A549 (cell line): Measurements from ENCODE around the gene SRI. TPM values are rescaled to one million over a fixed set of nuclear protein-coding genes. Genes with fewer than 3 reads are reported as not detected.
A peak's percentile ranks its signal among the peaks of the same experiment; 100 is the strongest.

ENCODE experiments used
- ATAC-seq, 2 experiments: fragments of 200-7000 bp in 1 of 2; fragments of >200 bp in 1 of 2; cut with Nextera tagmentation in 1 of 2; cut with Tn5 transposase in 1 of 2; 3 replicates each; pipeline versions ENCODE4 v1.8.0 to v1.9.1; 2018 to 2020; ENCODE audit warnings: mild to moderate bottlenecking in 1 of 2, moderate library complexity in 1 of 2
- CTCF ChIA-PET: fragments of 300-600 bp; sonication (Branson Sonifier 250); formaldehyde crosslinking; extraction: SDS; loops from one replicate; lab custom pipeline; 2021; ENCODE audit warnings: antibody characterized with exemption, inconsistent platforms; lab: Yijun Ruan, JAX
- POLR2A ChIA-PET: fragments of 350-600 bp; formaldehyde crosslinking; extraction: SDS; loops from one replicate; lab custom pipeline; 2021; ENCODE audit warnings: antibody characterized with exemption, inconsistent platforms; lab: Yijun Ruan, JAX
- DNase-seq, 2 experiments: peaks; one replicate each; pipeline versions ENCODE4 v3.0.0 to v3.0.0-alpha.2; 2011 to 2016; ENCODE audit warnings: low read depth in 1 of 2, low spot score in 1 of 2
- FAIRE-seq: peaks from 2 replicates; lab custom pipeline; 2011; peaks lifted over from hg19 to GRCh38; lab: Jason Lieb, UNC
- H3K27ac ChIP-seq, 2 experiments: fragments of >200 bp; sonication (Bioruptor Twin); formaldehyde crosslinking; 3 replicates each; pipeline ENCODE4 v1.5.1; 2016 to 2017
- H3K4me1 ChIP-seq: fragments of >200 bp; sonication (Bioruptor Twin); formaldehyde crosslinking; 3 replicates; pipeline ENCODE4 v1.6.1; 2016
- H3K4me2 ChIP-seq: fragments of >200 bp; sonication (Bioruptor Twin); formaldehyde crosslinking; 3 replicates; pipeline ENCODE4 v1.6.1; 2016
- H3K4me3 ChIP-seq: fragments of >200 bp; sonication (Bioruptor Twin); formaldehyde crosslinking; 3 replicates; pipeline ENCODE4 v1.5.1; 2016
- H3K9me3 ChIP-seq: fragments of >200 bp; sonication (Bioruptor Twin); formaldehyde crosslinking; 3 replicates; pipeline ENCODE4 v1.6.1; 2016
- CEBPB ChIP-seq, 2 experiments: fragments of >200 bp in 1 of 2; sonication (Bioruptor Twin) in 1 of 2; formaldehyde crosslinking in 1 of 2; IDR thresholded peaks; 2 replicates each; pipeline ENCODE4 v1.6.1; 2012 to 2016
- EP300 ChIP-seq, 2 experiments: fragments of >200 bp; sonication (Bioruptor Twin); formaldehyde crosslinking; IDR thresholded peaks; 2 replicates in 1 of 2; 3 replicates in 1 of 2; pipeline ENCODE4 v1.6.1; 2016 to 2017
- FOSL2 ChIP-seq, 2 experiments: fragments of 450-650 bp in 1 of 2; fragments of >200 bp in 1 of 2; sonication (Bioruptor Twin) in 1 of 2; formaldehyde crosslinking; IDR thresholded peaks; 2 replicates each; pipeline versions ENCODE4 v1.5.0 to v1.6.1; 2016 to 2020; ENCODE audit warnings: mild to moderate bottlenecking in 1 of 2, moderate library complexity in 1 of 2
- FOXS1 ChIP-seq: fragments of 250-450 bp; sonication (Bioruptor Pico); IDR thresholded peaks from 2 replicates; pipeline ENCODE4 v1.5.0; 2020; ENCODE audit warnings: mild to moderate bottlenecking, moderate library complexity
- GATA3 ChIP-seq: IDR thresholded peaks from 2 replicates; pipeline ENCODE4 v1.6.1; 2012; ENCODE audit warnings: borderline replicate concordance
- HEYL ChIP-seq: fragments of 250-450 bp; sonication (Bioruptor Pico); IDR thresholded peaks from 2 replicates; pipeline ENCODE4 v1.8.0; 2021; ENCODE audit warnings: mild to moderate bottlenecking, moderate library complexity
- JUN ChIP-seq, 2 experiments: fragments of >200 bp; sonication (Bioruptor Twin); formaldehyde crosslinking; IDR thresholded peaks; 2 replicates in 1 of 2; 3 replicates in 1 of 2; pipeline ENCODE4 v1.6.1; 2016 to 2017
- JUNB ChIP-seq: fragments of >200 bp; sonication (Bioruptor Twin); formaldehyde crosslinking; IDR thresholded peaks from 2 replicates; pipeline ENCODE4 v1.6.1; 2016
- NPAS2 ChIP-seq: fragments of 250-450 bp; sonication (Bioruptor Pico); IDR thresholded peaks from 2 replicates; pipeline ENCODE4 v1.8.0; 2022; ENCODE audit warnings: mild to moderate bottlenecking, moderate library complexity, borderline replicate concordance
- RARB ChIP-seq: fragments of 250-450 bp; sonication (Bioruptor Pico); IDR thresholded peaks from 2 replicates; pipeline ENCODE4 v1.8.0; 2021; ENCODE audit warnings: mild to moderate bottlenecking, moderate library complexity
- RFX5 ChIP-seq: fragments of 450-650 bp; IDR thresholded peaks from 2 replicates; pipeline ENCODE4 v1.7.1; 2014; ENCODE audit warnings: antibody characterized with exemption, mild to moderate bottlenecking, moderate library complexity
- SMC3 ChIP-seq: fragments of >200 bp; sonication (Bioruptor Twin); formaldehyde crosslinking; IDR thresholded peaks from 3 replicates; pipeline ENCODE4 v1.6.1; 2018; ENCODE audit warnings: inconsistent platforms
- TP53 ChIP-seq: fragments of 250-450 bp; sonication (Bioruptor Pico); IDR thresholded peaks from 2 replicates; pipeline ENCODE4 v1.5.0; 2021; ENCODE audit warnings: mild to moderate bottlenecking, moderate library complexity
- ZFP36 ChIP-seq: fragments of 450-650 bp; IDR thresholded peaks from 2 replicates; pipeline ENCODE4 v1.6.1; 2014; ENCODE audit warnings: borderline replicate concordance; ENCODE audit not compliant: partially characterized antibody
- WGBS: methylation state at CpG from one replicate; pipeline ENCODE4 v1.1.6; 2017; ENCODE audit errors: missing lambda C conversion rate; 5-methylcytosine and 5-hydroxymethylcytosine counted together
- polyA plus RNA-seq, 4 experiments: library from polyadenylated mRNA; depleted of rRNA in 3 of 4; stranded (reverse); fragments of >200 nt; fragmentation: RNase III in 1 of 4; extraction: RNeasy Plus Mini Kit Qiagen cat#74134 plus additional on column Dnase treatment in 1 of 4; gene quantifications; 2 replicates in 3 of 4; 3 replicates in 1 of 4; pipeline ENCODE4 v1.2.3, GENCODE V29; 2011 to 2017
- TF ChIP-seq, protein P1 (sequence below): fragments of 250-450 bp; sonication (Bioruptor Pico); IDR thresholded peaks from 2 replicates; pipeline ENCODE4 v1.5.0; 2020; ENCODE audit warnings: low read depth, mild to moderate bottlenecking, moderate library complexity
- TF ChIP-seq, protein P2 (sequence below): fragments of >200 bp; sonication (Bioruptor Twin); formaldehyde crosslinking; IDR thresholded peaks from 3 replicates; pipeline ENCODE4 v1.6.1; 2016
- TF ChIP-seq, protein P3 (sequence below): fragments of >200 bp; sonication (Bioruptor Twin); formaldehyde crosslinking; IDR thresholded peaks from 2 replicates; pipeline ENCODE4 v1.6.1; 2016
- TF ChIP-seq, protein P4 (sequence below): fragments of 250-450 bp; sonication (Bioruptor Pico); IDR thresholded peaks from 2 replicates; pipeline ENCODE4 v1.5.0; 2021; ENCODE audit warnings: mild to moderate bottlenecking, moderate library complexity, borderline replicate concordance
- TF ChIP-seq, protein P5 (sequence below): IDR thresholded peaks from 2 replicates; pipeline ENCODE4 v1.6.1; 2012

Gene SRI
- polyA plus RNA-seq, 2 of the 4 experiments (the other 2 are of a cell fraction): 87.2 to 164 TPM

DNA sequence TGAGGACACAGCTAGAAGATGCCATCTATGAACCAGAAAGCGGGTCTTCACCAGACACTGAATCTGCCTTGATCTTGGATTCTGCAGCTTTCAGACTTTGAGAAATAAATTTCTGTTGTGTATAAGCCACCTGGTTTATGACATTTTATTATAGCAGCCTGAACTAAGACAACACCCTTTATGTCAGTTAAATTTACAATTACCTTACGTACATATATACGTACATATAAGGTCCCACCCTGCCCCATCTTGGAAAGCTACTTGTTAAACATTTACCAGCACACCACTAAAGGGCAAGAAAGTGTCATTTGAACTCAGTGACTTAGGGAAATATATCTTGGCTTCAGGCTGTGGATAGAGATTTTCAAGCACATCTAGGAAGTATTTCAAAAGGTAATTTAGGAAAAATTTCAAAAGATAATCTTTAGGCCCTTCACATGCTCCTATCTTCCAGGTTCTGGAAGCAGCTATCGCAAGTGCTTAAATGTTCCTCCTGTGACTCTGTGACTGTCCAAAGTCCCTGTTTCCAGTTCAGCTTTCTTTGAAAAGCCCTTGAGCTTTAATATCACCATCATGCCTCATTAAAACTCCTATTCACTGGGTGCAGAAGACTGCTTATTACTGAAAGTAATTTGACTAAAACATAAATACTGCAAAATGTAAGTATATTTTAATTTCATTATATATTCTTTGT, 9.6 kb upstream of the SRI start (continued):
- TF ChIP-seq, protein P1, sequence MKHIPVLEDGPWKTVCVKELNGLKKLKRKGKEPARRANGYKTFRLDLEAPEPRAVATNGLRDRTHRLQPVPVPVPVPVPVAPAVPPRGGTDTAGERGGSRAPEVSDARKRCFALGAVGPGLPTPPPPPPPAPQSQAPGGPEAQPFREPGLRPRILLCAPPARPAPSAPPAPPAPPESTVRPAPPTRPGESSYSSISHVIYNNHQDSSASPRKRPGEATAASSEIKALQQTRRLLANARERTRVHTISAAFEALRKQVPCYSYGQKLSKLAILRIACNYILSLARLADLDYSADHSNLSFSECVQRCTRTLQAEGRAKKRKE (CRISPR knock-in tag): no peak
- TF ChIP-seq NPAS2 (CRISPR knock-in tag) (no peak), RFX5 (no peak), HEYL (CRISPR knock-in tag) (no peak)
- TF ChIP-seq, protein P2, sequence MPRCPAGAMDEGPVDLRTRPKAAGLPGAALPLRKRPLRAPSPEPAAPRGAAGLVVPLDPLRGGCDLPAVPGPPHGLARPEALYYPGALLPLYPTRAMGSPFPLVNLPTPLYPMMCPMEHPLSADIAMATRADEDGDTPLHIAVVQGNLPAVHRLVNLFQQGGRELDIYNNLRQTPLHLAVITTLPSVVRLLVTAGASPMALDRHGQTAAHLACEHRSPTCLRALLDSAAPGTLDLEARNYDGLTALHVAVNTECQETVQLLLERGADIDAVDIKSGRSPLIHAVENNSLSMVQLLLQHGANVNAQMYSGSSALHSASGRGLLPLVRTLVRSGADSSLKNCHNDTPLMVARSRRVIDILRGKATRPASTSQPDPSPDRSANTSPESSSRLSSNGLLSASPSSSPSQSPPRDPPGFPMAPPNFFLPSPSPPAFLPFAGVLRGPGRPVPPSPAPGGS: no peak

DNA sequence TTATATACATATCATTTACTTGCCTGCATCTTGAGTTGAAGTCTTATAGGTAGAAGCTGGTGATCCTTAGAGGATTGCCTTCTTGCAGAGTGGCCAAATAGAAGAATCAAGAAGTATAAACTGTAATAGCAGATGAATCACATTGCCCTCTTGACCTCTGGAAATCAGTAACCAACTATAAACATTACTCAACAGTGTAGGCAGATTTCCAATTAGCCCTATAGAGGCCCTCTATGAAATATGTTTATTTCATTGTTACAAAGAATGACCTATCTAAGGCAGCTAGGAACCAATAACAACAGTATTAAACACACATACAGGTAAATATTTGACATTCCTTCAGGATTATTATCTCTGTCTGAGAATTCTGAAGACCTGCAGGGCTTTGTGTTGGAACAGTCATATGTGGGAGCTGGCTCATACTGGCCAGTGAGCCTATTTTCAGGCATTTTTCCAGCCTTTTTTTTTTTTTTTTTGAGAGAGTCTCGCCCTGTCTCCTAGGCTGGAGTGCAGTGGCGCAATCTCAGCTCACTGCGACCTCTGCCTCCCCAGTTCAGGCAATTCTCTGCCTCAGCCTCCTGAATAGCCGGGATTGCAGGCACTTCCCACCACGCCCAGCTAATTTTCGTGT, 7.2 kb upstream of the SRI start:
- Histone ChIP-seq H3K9me3 (peaks cover 10% of the 10 kb centered on the region; the same call in 2 of the 3 replicates), H3K4me2 (peak overlapping the region; percentile 71), H3K4me3 (no peak overlapping the region; the same call in 2 of the 3 replicates), H3K4me1 (peaks cover 35% of the 10 kb centered on the region), H3K27ac (peak overlapping the region; percentile 53 to 74; a peak in 5 of 6 replicates)
- ATAC-seq (peak; percentile 95 to 99), DNase-seq (peak; percentile 76 to 94), FAIRE-seq (peak; percentile 98)
- TF ChIP-seq, protein P3, sequence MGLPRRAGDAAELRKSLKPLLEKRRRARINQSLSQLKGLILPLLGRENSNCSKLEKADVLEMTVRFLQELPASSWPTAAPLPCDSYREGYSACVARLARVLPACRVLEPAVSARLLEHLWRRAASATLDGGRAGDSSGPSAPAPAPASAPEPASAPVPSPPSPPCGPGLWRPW: peak; percentile 90
- TF ChIP-seq ZFP36: peak; percentile 48
- TF ChIP-seq EP300 (IDR thresholded peaks at IDR 0.05): peak; percentile 83 to 85; a peak in 4 of 5 replicates
- TF ChIP-seq CEBPB (IDR thresholded peaks at IDR 0.05): peak; percentile 93 to 94
- TF ChIP-seq TP53 (CRISPR knock-in tag): no peak
- TF ChIP-seq JUN (IDR thresholded peaks at IDR 0.05): peak; percentile 93 to 99
- TF ChIP-seq FOXS1 (CRISPR knock-in tag): no peak
- no peak for TF ChIP-seq HEYL (CRISPR knock-in tag)
- peak; percentile 98 for TF ChIP-seq JUNB
- 0 out of 3 replicates have a peak, but pooled peaks have one; percentile 31 for TF ChIP-seq SMC3
- peak; percentile 93 for TF ChIP-seq GATA3
- TF ChIP-seq RARB (CRISPR knock-in tag): 0 out of 2 replicates have a peak, but pooled peaks have one; percentile 70
- TF ChIP-seq, protein P2: peak; percentile 97; the same call in 2 of the 3 replicates
- TF ChIP-seq, protein P4, sequence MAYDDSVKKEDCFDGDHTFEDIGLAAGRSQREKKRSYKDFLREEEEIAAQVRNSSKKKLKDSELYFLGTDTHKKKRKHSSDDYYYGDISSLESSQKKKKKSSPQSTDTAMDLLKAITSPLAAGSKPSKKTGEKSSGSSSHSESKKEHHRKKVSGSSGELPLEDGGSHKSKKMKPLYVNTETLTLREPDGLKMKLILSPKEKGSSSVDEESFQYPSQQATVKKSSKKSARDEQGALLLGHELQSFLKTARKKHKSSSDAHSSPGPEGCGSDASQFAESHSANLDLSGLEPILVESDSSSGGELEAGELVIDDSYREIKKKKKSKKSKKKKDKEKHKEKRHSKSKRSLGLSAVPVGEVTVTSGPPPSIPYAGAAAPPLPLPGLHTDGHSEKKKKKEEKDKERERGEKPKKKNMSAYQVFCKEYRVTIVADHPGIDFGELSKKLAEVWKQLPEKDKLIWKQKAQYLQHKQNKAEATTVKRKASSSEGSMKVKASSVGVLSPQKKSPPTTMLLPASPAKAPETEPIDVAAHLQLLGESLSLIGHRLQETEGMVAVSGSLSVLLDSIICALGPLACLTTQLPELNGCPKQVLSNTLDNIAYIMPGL (CRISPR knock-in tag): no peak
- TF ChIP-seq, protein P5, sequence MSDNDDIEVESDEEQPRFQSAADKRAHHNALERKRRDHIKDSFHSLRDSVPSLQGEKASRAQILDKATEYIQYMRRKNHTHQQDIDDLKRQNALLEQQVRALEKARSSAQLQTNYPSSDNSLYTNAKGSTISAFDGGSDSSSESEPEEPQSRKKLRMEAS: peak; percentile 50; the same call in 1 of the 2 replicates
- TF ChIP-seq FOSL2 (IDR thresholded peaks at IDR 0.05): peak; percentile 95
- peak; percentile 95 for TF ChIP-seq FOSL2 (CRISPR knock-in tag; IDR thresholded peaks at IDR 0.05)
- WGBS: 0% methylated on average over 6 of the region's 6 CpGs
- ChIA-PET CTCF (interaction anchor here (0.7 to 2.7 kb wide), 4 partner anchors 9 to 41 kb away, joined by 5 to 14 read pairs (median 8); no protein-coding TSS in a partner anchor), POLR2A (interaction anchor here (0.7 to 0.8 kb wide), 2 partner anchors 24 to 230 kb away, joined by 3 to 4 read pairs; no protein-coding TSS in a partner anchor)
